Chondrocyte (in vitro differentiated cells): ENCODE measurements around the gene DTX3. TPM values are rescaled to one million over a fixed set of nuclear protein-coding genes. Genes with fewer than 3 reads are reported as not detected.
A peak's percentile ranks its signal among the peaks of the same experiment; 100 is the strongest.

ENCODE experiments used
- DNase-seq: peaks from one replicate; pipeline ENCODE4 v3.0.0; 2021; ENCODE audit warnings: mixed read lengths, low spot score
- H3K27ac Mint-ChIP-seq: one replicate; pipeline ENCODE4 v1.8.0; 2021; ENCODE audit warnings: mild to moderate bottlenecking, moderate library complexity, mixed read lengths; ENCODE audit not compliant: unreplicated experiment
- H3K27me3 Mint-ChIP-seq: 2 replicates; pipeline ENCODE4 v1.8.0; 2021; ENCODE audit warnings: low read depth, mixed read lengths
- H3K36me3 Mint-ChIP-seq: 2 replicates; pipeline ENCODE4 v1.8.0; 2021; ENCODE audit warnings: low read depth, mixed read lengths
- H3K4me1 Mint-ChIP-seq: 2 replicates; pipeline ENCODE4 v1.8.0; 2021; ENCODE audit warnings: low read depth, mild to moderate bottlenecking, mixed read lengths
- H3K4me3 Mint-ChIP-seq: one replicate; pipeline ENCODE4 v1.8.0; 2021; ENCODE audit warnings: mild to moderate bottlenecking, moderate library complexity, mixed read lengths; ENCODE audit not compliant: unreplicated experiment
- H3K9me3 Mint-ChIP-seq: 2 replicates; pipeline ENCODE4 v1.8.0; 2021; ENCODE audit warnings: low read depth, mixed read lengths
- CTCF ChIP-seq: fragments of 200-600 bp; sonication (generic); IDR thresholded peaks from 2 replicates; pipeline ENCODE4 v1.5.0; 2021; ENCODE audit warnings: antibody characterized with exemption, mild to moderate bottlenecking, moderate library complexity
- total RNA-seq: library from RNA; stranded (reverse); gene quantifications from 3 replicates; pipeline ENCODE4 v1.2.1, GENCODE V29; 2021

The DTX3 gene
- total RNA-seq, 1 donor from 2014 or later = 29.8 TPM

- peaks cover 4% of the 10 kb centered on the region for H3K36me3 Mint-ChIP-seq
- no peak overlapping the region for H3K27ac Mint-ChIP-seq
- peak overlapping the region; percentile 66 for H3K4me3 Mint-ChIP-seq
- no peaks in the 10 kb centered on the region for H3K27me3 Mint-ChIP-seq
- TF ChIP-seq CTCF = no peak
- H3K4me1 Mint-ChIP-seq = peaks cover 37% of the 10 kb centered on the region
- DNase-seq = no peak
- no peaks in the 10 kb centered on the region for H3K9me3 Mint-ChIP-seq
These were observed 5.3 kb downstream of the DTX3 start for GRCh38 chr12:57609781-57610553.

GRCh38 chr12:57610554-57611107, 6.0 kb downstream of the DTX3 start:
- no peaks in the 10 kb centered on the region for H3K27me3 Mint-ChIP-seq
- no peak overlapping the region for H3K27ac Mint-ChIP-seq
- H3K4me3 Mint-ChIP-seq = peak overlapping the region; percentile 66
- TF ChIP-seq CTCF = no peak
- DNase-seq = no peak
- no peaks in the 10 kb centered on the region for H3K9me3 Mint-ChIP-seq
- peaks cover 7% of the 10 kb centered on the region for H3K36me3 Mint-ChIP-seq
- peaks cover 32% of the 10 kb centered on the region for H3K4me1 Mint-ChIP-seq

- Mint-ChIP-seq H3K9me3 (no peaks in the 10 kb centered on the region), H3K27ac (no peak within 1 kb of the TSS), H3K27me3 (no peaks in the 10 kb centered on the region), H3K4me3 (peak within 1 kb of the TSS; percentile 74), H3K36me3 (peaks cover 12% of the 10 kb centered on the region), H3K4me1 (peaks cover 33% of the 10 kb centered on the region)
- DNase-seq = no peak
- TF ChIP-seq CTCF = no peak
These were observed 6.6 kb downstream of the DTX3 start, which contains the start of gene ARHGEF25 for GRCh38 chr12:57611108-57611826. Gene ARHGEF25 (plus strand): TSS chr12:57611435. CDS start chr12:57611895, 460 bp downstream.

GRCh38 chr12:57611827-57612710, 7.4 kb downstream of the DTX3 start:
- H3K27me3 Mint-ChIP-seq = no peaks in the 10 kb centered on the region
- peak overlapping the region; percentile 74 for H3K4me3 Mint-ChIP-seq
- H3K27ac Mint-ChIP-seq = no peak overlapping the region
- no peak for DNase-seq
- TF ChIP-seq CTCF = no peak
- no peaks in the 10 kb centered on the region for H3K9me3 Mint-ChIP-seq
- peaks cover 35% of the 10 kb centered on the region for H3K4me1 Mint-ChIP-seq
- H3K36me3 Mint-ChIP-seq = peaks cover 17% of the 10 kb centered on the region
